Choroid plexus epithelial cell (primary cell): Measurements from ENCODE around the gene CWC15.
"Not testable (repeated sequence)": the region's sequence is repeated elsewhere in the genome, so short reads cannot be mapped to it uniquely, and the experiment has no call there.

ENCODE experiments used
- DNase-seq: peaks from one replicate; pipeline ENCODE4 v3.0.0-alpha.2; 2010; ENCODE audit warnings: low read depth
- H3K4me3 ChIP-seq: 2 replicates; pipeline ENCODE4 v1.5.1; 2011; ENCODE audit warnings: low read depth, mild to moderate bottlenecking, control low read depth, low read length, moderate library complexity
- TF ChIP-seq, protein P1 (sequence below): conservative IDR thresholded peaks from 2 replicates; pipeline ENCODE4 v1.5.1; 2011; ENCODE audit warnings: low read depth, mild to moderate bottlenecking, control low read depth, inconsistent platforms, low read length, moderate library complexity

The CWC15 gene

DNA sequence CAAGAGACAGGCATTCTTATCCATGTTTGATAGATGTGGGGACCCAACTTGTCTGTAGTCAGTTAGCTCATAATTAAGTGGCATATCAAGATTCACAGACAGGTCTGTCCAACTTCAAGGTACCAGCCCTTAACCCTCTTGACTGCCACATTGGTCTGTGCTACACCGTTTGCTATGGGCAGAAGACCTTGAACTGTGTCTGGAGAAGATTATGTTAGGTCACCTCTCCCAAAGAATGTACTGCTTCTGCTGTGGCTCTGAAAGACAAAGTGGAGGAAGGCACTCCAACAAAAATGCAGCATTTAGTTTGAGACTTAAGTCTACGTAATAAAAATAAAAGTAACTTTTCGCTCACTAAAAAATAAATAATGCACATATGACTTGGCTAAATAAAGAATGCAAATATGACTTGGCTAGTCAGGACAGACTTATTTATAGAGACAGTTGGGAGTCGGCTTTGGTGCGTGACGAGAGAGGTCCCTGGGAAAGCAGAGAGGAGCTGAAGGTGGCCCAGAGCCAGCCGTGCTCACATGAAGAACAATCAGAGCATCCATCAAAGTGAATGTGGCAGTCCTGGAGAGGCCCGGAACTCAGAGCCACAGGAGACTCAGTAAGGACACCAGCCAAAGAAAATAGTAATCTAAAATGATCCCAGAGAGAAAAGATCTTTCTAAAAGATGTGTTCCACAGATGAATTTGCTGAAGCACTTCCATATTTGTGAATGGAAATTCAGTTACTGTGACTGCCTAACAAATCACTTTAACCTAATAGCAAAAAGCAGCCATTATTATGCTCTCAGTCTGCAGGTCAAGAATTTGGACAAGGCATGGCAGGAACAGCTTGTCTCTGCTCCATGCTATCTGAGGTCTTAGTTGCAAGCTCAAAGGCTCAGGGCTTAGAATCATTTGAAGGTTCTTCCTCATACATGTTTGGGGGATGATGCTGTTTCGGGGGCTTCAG, 35.0 kb downstream of the CWC15 start:
- DNase-seq: peak; percentile 93
- no peak overlapping the region for H3K4me3 ChIP-seq
- TF ChIP-seq, protein P1, sequence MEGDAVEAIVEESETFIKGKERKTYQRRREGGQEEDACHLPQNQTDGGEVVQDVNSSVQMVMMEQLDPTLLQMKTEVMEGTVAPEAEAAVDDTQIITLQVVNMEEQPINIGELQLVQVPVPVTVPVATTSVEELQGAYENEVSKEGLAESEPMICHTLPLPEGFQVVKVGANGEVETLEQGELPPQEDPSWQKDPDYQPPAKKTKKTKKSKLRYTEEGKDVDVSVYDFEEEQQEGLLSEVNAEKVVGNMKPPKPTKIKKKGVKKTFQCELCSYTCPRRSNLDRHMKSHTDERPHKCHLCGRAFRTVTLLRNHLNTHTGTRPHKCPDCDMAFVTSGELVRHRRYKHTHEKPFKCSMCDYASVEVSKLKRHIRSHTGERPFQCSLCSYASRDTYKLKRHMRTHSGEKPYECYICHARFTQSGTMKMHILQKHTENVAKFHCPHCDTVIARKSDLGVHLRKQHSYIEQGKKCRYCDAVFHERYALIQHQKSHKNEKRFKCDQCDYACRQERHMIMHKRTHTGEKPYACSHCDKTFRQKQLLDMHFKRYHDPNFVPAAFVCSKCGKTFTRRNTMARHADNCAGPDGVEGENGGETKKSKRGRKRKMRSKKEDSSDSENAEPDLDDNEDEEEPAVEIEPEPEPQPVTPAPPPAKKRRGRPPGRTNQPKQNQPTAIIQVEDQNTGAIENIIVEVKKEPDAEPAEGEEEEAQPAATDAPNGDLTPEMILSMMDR: no peak

DNA sequence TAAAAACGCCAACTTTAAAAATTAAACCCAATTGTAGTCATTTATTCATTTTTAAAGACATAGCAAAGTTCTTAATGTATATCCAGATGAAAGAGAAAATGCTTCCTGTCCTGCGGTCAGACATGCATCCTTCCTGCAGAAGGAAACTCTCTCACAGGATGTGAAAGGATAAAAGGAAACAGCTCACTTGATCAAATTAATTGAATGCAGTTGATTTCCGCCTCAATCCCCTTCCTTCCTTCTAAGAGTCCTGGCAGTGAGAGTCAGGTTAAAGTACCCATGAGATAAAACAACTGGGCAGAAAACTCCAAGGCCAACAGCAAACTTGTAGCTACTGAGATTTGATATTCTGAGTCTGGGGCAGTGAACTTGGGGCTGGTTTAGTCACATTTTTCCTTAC, 38.5 kb downstream of the CWC15 start:
- no peak overlapping the region for H3K4me3 ChIP-seq
- TF ChIP-seq, protein P1: no peak
- DNase-seq: no peak

DNA sequence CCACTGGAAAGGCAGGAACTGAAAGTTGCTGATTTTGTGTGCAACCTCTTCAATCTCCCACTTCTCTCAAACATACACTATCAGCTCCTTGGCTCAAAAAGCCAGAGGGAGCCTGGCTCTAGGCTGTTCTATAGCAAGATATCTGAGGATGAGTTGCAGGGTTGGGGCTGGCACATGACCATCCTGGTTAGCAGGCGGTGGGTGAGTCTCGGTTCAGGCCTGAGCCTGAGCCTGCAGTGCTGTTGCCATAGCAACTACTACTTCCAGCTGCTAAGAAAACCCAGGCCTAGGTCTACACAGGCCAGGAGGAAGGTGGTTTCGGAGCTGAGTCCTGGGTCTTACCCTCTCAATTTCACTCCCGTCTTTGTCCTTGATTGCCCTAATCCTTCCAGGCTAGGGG, 39.0 kb downstream of the CWC15 start:
- no peak overlapping the region for H3K4me3 ChIP-seq
- DNase-seq: peak; percentile 85
- TF ChIP-seq, protein P1: no peak

DNA sequence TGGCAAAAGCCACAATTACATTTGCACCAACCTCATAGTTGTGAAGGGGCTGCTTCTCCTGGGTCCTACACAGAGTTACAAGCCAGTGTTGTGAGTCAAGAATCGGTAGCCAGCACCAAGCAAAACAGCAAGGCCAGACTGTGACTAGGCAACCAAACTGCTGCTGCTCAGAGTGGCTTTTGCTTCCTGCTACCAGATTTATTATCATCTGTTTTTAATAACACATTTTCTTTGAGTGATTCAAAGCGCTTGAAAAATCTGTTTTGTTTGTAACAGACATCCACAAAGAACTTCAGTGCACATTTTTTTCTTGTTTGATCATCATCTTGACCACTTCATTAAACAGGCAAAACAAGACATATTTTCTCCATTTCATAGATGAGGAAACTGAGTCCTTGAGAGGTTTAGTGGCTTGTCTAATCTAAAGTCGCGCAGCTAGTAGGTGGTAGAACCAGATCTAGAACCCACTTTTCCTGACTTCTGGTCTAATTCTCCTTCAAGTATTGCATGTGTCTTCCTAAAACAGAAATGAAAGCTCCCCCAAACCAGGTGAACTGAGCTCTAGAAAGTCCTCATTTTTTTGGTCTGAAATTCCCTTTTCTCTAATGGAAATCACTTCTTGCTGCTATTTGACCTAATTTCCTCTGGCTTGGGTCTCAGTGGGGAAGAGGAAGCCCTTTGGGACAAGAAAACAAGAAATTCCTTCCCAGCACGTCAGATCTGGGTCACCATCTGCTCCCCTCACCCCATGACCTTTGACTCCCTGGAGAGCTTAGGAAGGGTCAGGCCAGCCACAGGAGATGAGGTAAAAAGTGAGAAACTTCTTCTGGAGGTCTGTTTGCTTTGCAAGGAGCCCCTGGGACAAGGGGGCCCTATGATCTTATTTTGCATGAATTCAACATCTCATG, 39.9 kb downstream of the CWC15 start:
- TF ChIP-seq, protein P1: no peak
- H3K4me3 ChIP-seq: no peak overlapping the region
- peak; percentile 96 for DNase-seq

DNA sequence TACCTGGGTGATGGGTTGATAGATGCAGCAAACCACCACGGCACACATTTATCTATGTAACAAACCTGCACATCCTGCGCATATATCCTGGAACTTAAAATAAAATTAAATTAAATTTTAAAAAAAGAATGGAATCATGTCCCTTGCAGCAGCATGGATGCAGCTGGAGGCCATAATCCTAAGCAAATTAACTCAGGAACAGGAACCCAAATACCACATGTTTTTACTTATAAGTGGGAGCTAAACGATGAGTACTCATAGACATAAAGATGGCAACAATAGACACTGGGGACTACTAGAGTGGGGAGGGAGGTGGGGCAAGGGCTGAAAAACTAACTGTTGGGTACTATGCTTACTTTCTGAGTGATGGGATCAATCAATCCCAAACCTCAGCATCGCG, 40.9 kb downstream of the CWC15 start:
- TF ChIP-seq, protein P1: no peak
- no peak overlapping the region for H3K4me3 ChIP-seq
- no peak for DNase-seq

DNA sequence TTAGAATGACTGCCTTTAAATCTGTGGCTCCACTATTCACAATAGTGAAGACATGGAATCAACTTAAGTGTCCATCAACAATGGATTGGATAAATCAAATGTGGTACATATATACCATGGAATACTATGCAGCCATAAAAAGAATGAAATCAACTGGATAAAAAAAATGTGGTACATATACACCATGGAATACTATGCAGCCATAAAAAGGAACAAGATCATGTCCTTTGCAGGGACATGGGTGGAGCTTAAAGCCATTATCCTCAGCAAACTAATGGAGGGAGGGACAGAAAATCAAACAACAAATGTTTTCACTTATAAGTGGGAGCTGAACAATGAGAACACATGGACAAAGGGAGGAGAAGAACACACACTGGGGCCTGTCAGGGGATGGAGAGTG, 41.3 kb downstream of the CWC15 start:
- not testable (repeated sequence) for DNase-seq, H3K4me3 ChIP-seq
